ENCODE results near the gene FBXL3.
"Not testable (repeated sequence)": the region's sequence is repeated elsewhere in the genome, so short reads cannot be mapped to it uniquely, and the experiment has no call there.

Gene FBXL3

GRCh38 chr13:77016888-77017623 lies 9.9 kb downstream of the FBXL3 start:
- in situ Hi-C loops (cut with MboI; ENCODE audit: low sequenced_read_pairs, unreplicated experiment): no loop called here
- no peak for DNase-seq (ENCODE audit: low spot score)
- TF ChIP-seq, protein P1, sequence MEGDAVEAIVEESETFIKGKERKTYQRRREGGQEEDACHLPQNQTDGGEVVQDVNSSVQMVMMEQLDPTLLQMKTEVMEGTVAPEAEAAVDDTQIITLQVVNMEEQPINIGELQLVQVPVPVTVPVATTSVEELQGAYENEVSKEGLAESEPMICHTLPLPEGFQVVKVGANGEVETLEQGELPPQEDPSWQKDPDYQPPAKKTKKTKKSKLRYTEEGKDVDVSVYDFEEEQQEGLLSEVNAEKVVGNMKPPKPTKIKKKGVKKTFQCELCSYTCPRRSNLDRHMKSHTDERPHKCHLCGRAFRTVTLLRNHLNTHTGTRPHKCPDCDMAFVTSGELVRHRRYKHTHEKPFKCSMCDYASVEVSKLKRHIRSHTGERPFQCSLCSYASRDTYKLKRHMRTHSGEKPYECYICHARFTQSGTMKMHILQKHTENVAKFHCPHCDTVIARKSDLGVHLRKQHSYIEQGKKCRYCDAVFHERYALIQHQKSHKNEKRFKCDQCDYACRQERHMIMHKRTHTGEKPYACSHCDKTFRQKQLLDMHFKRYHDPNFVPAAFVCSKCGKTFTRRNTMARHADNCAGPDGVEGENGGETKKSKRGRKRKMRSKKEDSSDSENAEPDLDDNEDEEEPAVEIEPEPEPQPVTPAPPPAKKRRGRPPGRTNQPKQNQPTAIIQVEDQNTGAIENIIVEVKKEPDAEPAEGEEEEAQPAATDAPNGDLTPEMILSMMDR (IDR thresholded peaks at IDR 0.05; ENCODE audit: borderline replicate concordance, control extremely low read depth, extremely low read depth, insufficient read depth, missing control alignments): no peak

- no peak for DNase-seq (ENCODE audit: low spot score)
- in situ Hi-C loops (cut with MboI; ENCODE audit: low sequenced_read_pairs, unreplicated experiment): no loop called here
- TF ChIP-seq, protein P1 (IDR thresholded peaks at IDR 0.05; ENCODE audit: borderline replicate concordance, control extremely low read depth, extremely low read depth, insufficient read depth, missing control alignments): no peak
Observed at GRCh38 chr13:77016251-77016812, 10.6 kb downstream of the FBXL3 start.

GRCh38 chr13:77014906-77015685 lies 11.9 kb downstream of the FBXL3 start:
- in situ Hi-C loops (cut with MboI; ENCODE audit: low sequenced_read_pairs, unreplicated experiment): no loop called here
- no peak for DNase-seq (ENCODE audit: low spot score)
- TF ChIP-seq, protein P1 (IDR thresholded peaks at IDR 0.05; ENCODE audit: borderline replicate concordance, control extremely low read depth, extremely low read depth, insufficient read depth, missing control alignments): no peak

DNA sequence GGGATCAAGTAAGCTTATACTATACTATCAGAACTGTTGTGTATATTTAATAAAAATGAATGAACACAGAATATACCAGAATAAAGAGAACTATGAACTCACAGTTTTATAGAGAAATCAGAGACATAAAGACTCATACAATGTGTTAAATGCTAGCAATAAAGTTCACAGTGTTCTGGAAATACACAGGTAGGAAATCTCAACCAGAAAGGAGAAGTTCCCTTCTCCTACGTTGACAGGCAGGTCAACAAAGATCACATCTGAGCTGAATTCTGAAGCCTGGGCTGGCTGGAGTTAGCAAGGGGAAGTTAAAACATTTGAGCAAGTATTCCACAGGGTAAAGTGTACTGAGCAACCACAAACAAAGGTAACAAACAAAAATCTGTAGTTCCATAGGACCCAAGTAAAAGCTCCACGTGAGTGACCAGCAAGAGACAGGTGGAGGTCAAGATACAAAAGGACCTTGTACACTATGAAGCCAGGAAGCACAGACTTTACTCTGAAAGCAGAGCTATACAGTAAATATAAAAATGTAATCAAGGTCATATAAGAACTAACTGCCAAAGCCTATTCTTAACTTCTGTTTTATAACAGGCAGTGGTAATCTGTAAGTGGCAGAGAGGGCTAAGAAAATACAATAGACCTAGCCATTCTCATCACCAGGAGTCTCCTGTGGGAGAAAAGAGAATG lies 13.0 kb downstream of the FBXL3 start:
- TF ChIP-seq, protein P1 (IDR thresholded peaks at IDR 0.05; ENCODE audit: borderline replicate concordance, control extremely low read depth, extremely low read depth, insufficient read depth, missing control alignments): no peak
- in situ Hi-C loops (cut with MboI; ENCODE audit: low sequenced_read_pairs, unreplicated experiment): no loop called here

GRCh38 chr13:77009719-77010118 lies 17.2 kb downstream of the FBXL3 start:
- in situ Hi-C loops (cut with MboI; ENCODE audit: low sequenced_read_pairs, unreplicated experiment); DNase-seq (ENCODE audit: low spot score): not testable (repeated sequence)

More for the DNA sequence above, 13.0 kb downstream of the FBXL3 start:
- DNase-seq (ENCODE audit: low spot score): no peak

- in situ Hi-C loops (cut with MboI; ENCODE audit: low sequenced_read_pairs, unreplicated experiment): no loop called here
- TF ChIP-seq, protein P1 (IDR thresholded peaks at IDR 0.05; ENCODE audit: borderline replicate concordance, control extremely low read depth, extremely low read depth, insufficient read depth, missing control alignments): no peak
- no peak for DNase-seq (ENCODE audit: low spot score)
Observed at GRCh38 chr13:77009011-77009410, 17.9 kb downstream of the FBXL3 start.

- DNase-seq (ENCODE audit: low spot score); in situ Hi-C loops (cut with MboI; ENCODE audit: low sequenced_read_pairs, unreplicated experiment): not testable (repeated sequence)
Observed at GRCh38 chr13:77008337-77008736, 18.6 kb downstream of the FBXL3 start.

Data from GM13976 (cell line).